Activated T-cell treated with anti-CD3 and anti-CD28 coated beads, Interleukin-2, amount 50 U/mL, for 4 hours (primary cell): Measurements from ENCODE around the gene MYCBP2. TPM values are rescaled to one million over a fixed set of nuclear protein-coding genes. Genes with fewer than 3 reads are reported as not detected.
A peak's percentile ranks its signal among the peaks of the same experiment; 100 is the strongest.

Experiments used
- ATAC-seq, 2 donors: fragments of 200-7000 bp; cut with Tn5 transposase; one replicate each; pipeline ENCODE4 v1.10.0; 2021
- DNase-seq: peaks from one replicate; pipeline ENCODE4 v3.0.0-alpha.2; 2020
- H3K27me3 Mint-ChIP-seq: one replicate; pipeline ENCODE4 v1.8.0; 2021; ENCODE audit warnings: low read depth, mixed read lengths
- H3K36me3 Mint-ChIP-seq: one replicate; pipeline ENCODE4 v1.8.0; 2022; ENCODE audit warnings: mixed read lengths; ENCODE audit not compliant: insufficient read depth
- H3K4me1 Mint-ChIP-seq: one replicate; pipeline ENCODE4 v1.8.0; 2021; ENCODE audit warnings: low read depth, mixed read lengths
- H3K4me3 Mint-ChIP-seq: one replicate; pipeline ENCODE4 v1.8.0; 2021; ENCODE audit warnings: mild to moderate bottlenecking, moderate library complexity, mixed read lengths
- H3K9me3 Mint-ChIP-seq: one replicate; pipeline ENCODE4 v1.8.0; 2021; ENCODE audit warnings: mixed read lengths
- total RNA-seq, 3 donors: library from RNA; stranded (reverse); gene quantifications; one replicate each; pipeline ENCODE4 v1.2.1, GENCODE V29; 2021

Gene MYCBP2
- total RNA-seq, 3 donors from 2014 or later = 81.1 to 96.0 (median 88.3) TPM

DNA sequence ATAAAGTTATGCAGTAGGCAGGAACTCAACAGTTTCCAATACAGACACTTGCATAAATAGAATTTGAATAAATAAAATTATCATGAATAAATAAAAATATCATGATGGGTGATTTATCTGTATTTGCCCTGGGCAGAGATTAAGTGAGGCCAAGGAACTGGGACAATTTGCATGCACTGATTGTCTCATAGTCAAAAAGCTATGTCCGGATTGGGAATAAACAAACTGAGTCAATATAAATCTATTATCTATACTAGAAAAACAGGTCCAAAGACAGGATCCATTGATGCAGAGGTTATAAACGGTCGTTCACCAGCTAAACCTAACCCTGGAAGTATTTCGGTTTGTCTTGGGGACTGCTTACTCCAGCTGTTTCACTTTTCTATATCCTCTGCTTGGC lies 273.7 kb downstream of the MYCBP2 start:
- no peaks in the 10 kb centered on the region for H3K4me1 Mint-ChIP-seq
- no peak overlapping the region for H3K4me3 Mint-ChIP-seq
- H3K9me3 Mint-ChIP-seq = no peaks in the 10 kb centered on the region
- H3K27me3 Mint-ChIP-seq = no peaks in the 10 kb centered on the region
- DNase-seq = no peak
- no peak for ATAC-seq
- peaks cover 60% of the 10 kb centered on the region for H3K36me3 Mint-ChIP-seq

DNA sequence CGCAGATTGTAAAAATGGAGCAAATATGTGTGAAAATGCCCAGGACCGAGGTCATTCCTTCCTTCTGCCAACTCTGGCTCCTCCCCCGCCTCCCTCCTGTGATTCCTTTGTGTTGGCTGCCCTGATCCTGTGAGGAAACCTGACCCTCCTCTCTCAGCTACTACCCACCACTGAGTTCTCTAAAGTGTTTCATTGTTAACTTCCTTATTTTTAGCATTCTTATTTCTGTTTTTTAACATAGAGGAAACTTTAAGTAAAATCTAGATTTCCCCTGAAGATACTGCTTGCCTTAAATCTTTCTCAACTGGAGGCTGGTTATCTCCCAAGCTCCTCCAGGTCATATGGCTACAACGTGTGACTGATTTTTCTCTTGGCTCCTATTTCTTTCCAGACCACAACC lies 278.2 kb downstream of the MYCBP2 start:
- H3K36me3 Mint-ChIP-seq = peaks cover 56% of the 10 kb centered on the region
- DNase-seq (no peak), ATAC-seq (no peak)
- H3K27me3 Mint-ChIP-seq = no peaks in the 10 kb centered on the region
- H3K9me3 Mint-ChIP-seq = no peaks in the 10 kb centered on the region
- H3K4me3 Mint-ChIP-seq = no peak overlapping the region
- no peaks in the 10 kb centered on the region for H3K4me1 Mint-ChIP-seq

DNA sequence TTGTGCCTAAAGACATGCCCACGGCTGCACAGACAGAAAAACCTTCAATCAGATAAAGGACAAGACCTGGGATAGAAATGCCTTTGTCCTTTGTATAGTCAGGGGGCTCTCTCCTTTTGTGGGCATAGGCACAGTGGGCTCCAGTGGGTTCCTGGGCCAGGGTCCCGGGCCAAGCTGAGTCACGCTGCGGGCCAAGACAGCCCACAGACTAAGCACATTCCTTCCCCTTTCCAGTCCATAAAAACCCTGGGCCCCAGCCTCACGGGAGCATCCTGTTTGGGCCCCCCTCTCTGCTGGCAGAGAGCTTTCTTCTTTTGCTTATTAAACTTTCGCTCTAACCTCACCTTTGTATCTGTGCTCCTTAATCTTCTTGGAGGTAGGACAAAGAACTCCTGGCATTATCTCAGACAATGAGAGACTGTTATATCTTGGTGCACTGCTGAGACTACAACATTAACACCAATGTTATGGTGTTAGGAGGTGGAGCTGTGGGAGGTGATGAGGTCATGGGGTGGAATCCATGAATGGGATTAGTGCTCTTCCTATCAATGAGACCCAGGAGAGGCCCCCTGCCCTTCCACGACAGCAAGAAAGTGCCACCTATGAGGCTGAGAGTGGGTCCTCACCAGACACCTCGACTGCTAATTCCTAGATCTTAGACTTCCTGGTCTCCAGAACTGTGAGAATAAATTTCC lies 279.1 kb downstream of the MYCBP2 start:
- ATAC-seq (no peak), DNase-seq (no peak)
- Mint-ChIP-seq H3K36me3 (peaks cover 57% of the 10 kb centered on the region), H3K27me3 (no peaks in the 10 kb centered on the region), H3K4me3 (no peak overlapping the region), H3K9me3 (no peaks in the 10 kb centered on the region), H3K4me1 (peaks cover 4% of the 10 kb centered on the region)

DNA sequence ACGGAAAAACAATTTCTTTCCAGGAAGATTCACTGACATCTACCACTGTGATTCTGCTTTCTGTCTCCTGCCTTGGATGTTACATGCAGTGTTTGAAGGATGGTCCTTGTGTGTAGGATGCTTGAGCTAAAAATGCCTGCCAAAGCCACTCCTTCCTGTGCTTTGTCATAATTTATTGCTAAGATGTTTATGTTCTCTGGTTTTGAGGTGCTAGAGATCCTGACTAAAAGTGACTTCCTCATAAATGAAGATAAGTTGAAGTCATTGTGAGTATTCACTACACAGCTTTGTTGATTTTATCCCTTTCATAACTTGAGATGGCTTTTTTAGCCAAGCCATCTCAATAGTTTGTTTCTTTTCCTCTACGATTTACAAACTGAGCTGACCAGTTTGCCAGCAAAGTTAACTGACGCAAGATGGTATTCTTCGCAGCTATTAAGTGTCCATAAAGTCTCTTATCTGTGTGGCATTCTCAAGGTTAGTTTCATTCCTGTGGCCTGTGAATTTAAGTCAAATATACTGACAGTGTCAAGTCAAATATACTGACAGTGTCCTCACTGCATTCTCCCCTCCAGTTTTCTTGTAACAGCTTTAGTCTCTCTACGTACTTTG lies 284.2 kb downstream of the MYCBP2 start:
- H3K4me3 Mint-ChIP-seq = no peak overlapping the region
- DNase-seq = no peak
- no peaks in the 10 kb centered on the region for H3K9me3 Mint-ChIP-seq
- H3K27me3 Mint-ChIP-seq = no peaks in the 10 kb centered on the region
- peaks cover 24% of the 10 kb centered on the region for H3K36me3 Mint-ChIP-seq
- no peak for ATAC-seq
- H3K4me1 Mint-ChIP-seq = peaks cover 4% of the 10 kb centered on the region

DNA sequence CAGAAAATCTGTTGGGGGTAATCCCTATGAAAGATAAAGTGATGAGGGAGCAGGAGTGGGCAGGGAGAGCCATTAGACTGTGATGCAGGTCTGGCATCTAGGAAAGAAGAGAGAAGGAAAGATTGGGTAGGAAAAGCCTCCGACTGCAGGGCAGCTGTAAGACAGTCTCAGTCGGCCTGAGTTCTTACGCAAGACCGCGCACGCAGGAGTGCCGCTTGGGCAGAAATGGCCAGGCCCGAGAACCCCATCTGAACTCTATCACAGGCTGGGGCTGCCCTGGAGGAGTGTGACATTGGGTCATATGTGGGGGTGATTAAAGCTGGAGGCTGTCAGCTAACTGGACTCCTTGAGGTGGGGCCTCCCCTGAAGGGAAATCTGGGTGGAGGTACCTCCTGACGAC lies 286.1 kb downstream of the MYCBP2 start:
- Mint-ChIP-seq H3K4me3 (no peak overlapping the region), H3K9me3 (no peaks in the 10 kb centered on the region), H3K27me3 (no peaks in the 10 kb centered on the region), H3K4me1 (peaks cover 4% of the 10 kb centered on the region), H3K36me3 (peaks cover 10% of the 10 kb centered on the region)
- ATAC-seq = no peak
- no peak for DNase-seq

DNA sequence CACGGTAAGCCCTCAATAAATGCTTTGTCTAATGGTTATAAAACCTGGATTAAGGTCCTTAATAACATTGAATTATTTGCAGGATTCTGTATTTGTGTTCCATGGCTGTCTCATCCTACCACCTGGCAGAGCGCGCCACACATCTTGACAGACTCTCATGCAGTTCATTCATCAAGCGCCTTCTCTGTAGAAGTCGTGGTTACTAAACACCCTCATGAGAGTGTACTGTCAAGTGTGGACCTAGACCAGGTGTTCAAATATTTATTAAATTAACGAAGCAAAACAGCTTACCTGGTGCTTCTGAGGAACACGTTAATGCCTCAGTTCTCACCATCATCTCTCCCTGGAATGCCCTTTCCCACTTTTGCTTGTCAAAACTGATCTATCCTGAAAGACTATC lies 286.8 kb downstream of the MYCBP2 start:
- Mint-ChIP-seq H3K4me1 (peaks cover 4% of the 10 kb centered on the region), H3K27me3 (no peaks in the 10 kb centered on the region), H3K9me3 (no peaks in the 10 kb centered on the region), H3K4me3 (no peak overlapping the region), H3K36me3 (peaks cover 9% of the 10 kb centered on the region)
- DNase-seq (no peak), ATAC-seq (no peak)

DNA sequence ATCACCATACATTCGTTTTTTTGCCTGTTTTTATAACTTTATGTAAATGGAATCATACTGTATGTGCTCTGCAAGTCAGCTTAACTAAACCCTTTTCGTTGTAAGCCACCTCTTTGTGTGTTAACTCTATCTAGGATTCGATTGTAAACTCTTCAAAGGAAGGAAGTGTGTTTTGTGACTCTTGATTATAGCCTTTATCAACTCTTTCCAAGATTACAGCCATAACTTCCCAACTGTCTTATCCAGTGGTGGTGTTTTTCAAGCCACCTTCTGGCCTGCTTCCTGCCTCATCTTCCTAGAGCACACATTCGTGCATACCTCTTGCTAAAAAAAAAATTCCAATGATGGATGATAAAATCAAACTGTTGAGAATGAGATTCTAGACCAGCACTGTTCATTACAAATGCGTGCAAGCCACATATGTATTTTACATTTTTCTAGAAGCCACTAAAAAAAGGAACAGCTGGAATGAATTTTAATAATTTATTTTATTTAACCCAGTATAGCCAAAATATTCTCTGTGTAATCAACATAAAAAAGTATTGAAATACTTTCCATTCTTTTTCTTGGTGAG lies 287.9 kb downstream of the MYCBP2 start:
- H3K36me3 Mint-ChIP-seq = peaks cover 2% of the 10 kb centered on the region
- ATAC-seq (no peak), DNase-seq (no peak)
- H3K4me3 Mint-ChIP-seq = no peak overlapping the region
- peaks cover 7% of the 10 kb centered on the region for H3K4me1 Mint-ChIP-seq
- no peaks in the 10 kb centered on the region for H3K27me3 Mint-ChIP-seq
- H3K9me3 Mint-ChIP-seq = no peaks in the 10 kb centered on the region

DNA sequence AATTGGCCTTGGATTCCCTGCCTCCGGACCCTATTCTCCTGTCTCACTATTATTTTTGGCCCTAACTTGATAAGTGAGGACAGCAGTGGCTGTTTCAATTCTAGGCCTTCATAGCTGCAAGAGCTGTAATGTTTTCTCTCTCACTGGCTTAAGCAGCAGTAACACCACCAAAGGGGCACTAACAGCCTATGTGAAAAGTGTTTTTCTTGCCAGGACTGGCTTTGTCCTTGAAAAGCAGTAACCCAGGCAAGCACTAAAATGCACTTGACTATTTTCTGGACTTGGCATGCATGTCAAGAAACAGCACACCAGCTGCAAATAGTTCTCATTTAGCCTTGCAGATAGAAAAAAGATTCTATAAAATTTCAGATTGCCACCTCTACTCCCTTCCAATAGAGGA lies 290.6 kb downstream of the MYCBP2 start:
- H3K9me3 Mint-ChIP-seq = no peaks in the 10 kb centered on the region
- H3K27me3 Mint-ChIP-seq = no peaks in the 10 kb centered on the region
- ATAC-seq (no peak), DNase-seq (no peak)
- H3K4me1 Mint-ChIP-seq = peaks cover 5% of the 10 kb centered on the region
- no peaks in the 10 kb centered on the region for H3K36me3 Mint-ChIP-seq
- no peak overlapping the region for H3K4me3 Mint-ChIP-seq

DNA sequence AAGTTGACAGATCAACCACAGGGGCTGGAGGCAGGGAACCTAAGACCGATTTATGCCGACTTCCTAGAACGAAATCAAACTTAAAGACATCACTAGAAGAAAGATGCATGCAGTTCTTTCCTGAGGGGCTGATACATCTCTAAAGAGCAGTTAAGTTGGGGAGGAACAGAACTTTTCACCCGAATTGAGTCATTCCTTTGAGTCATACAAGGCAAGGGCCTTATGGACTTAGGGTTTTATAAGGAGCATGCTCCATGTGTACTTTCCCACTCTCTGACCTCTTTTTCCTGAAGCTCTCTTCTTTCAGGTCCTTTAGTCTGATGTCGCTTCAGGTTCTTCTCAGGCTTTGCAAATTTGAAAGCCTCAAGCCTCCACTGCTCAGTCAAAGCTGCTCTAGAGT lies 292.0 kb downstream of the MYCBP2 start:
- DNase-seq (no peak), ATAC-seq (no peak)
- no peak overlapping the region for H3K4me3 Mint-ChIP-seq
- H3K27me3 Mint-ChIP-seq = peaks cover under 1% of the 10 kb centered on the region
- peaks cover 5% of the 10 kb centered on the region for H3K4me1 Mint-ChIP-seq
- H3K9me3 Mint-ChIP-seq = no peaks in the 10 kb centered on the region
- H3K36me3 Mint-ChIP-seq = no peaks in the 10 kb centered on the region

DNA sequence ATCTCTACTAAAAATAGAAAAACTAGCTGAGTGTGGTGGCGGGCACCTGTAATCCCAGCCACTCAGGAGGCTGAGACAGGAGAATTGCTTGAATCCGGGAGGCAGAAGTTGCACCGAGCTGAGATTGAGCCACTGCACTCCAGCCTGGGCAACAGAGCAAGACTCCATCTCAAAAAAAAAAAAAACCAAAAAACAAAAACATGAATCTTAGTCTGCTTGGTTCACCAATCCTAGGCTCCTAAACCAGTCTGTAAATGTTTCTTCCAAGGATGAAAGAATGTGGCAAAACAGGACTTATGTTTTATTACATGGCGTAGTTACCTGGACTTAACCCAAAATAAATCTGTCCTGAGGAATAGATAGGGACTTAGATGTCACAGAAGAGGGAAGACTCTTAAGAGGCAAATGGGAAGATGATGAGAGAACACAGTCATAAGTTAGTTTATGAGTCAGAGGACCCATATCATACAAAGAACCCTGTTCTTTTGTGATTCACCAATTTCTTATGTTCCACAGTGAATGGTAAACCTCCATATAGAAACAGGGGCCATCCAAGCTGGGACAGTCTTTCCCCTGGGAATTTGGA lies 293.1 kb downstream of the MYCBP2 start:
- H3K4me1 Mint-ChIP-seq = peaks cover 5% of the 10 kb centered on the region
- H3K27me3 Mint-ChIP-seq = peaks cover 2% of the 10 kb centered on the region
- H3K36me3 Mint-ChIP-seq = no peaks in the 10 kb centered on the region
- DNase-seq = no peak
- peak; percentile 85 to 90 for ATAC-seq
- H3K4me3 Mint-ChIP-seq = no peak overlapping the region
- H3K9me3 Mint-ChIP-seq = no peaks in the 10 kb centered on the region

DNA sequence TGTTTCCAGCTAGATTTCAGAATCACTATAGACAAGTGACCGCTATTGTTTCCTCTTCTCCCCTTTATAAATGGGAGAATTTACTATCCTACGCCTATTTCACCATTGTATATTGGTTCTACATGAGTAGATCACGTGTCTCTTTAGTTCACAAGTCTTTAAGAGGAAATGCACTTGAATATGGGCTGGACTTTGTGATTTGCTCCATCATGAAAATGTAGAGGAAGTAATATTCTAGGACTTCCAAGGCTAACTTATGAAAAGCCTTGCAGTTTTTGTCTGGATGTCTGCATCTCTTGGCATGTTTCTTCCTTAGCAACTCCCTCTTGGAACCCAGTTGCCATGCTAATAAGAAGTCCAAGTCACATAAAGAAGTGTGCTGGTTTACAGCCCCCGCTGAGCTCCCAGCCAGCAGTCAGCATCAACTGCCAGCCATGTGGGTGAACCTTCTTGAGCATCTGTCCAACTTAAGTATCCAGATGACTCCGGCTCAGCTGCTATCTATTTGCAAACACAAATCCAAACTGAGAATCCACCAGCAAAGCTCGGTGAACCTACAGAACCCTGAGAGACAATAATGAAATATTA lies 295.1 kb downstream of the MYCBP2 start:
- Mint-ChIP-seq H3K27me3 (peaks cover 2% of the 10 kb centered on the region), H3K4me3 (no peak overlapping the region), H3K4me1 (peaks cover 17% of the 10 kb centered on the region), H3K36me3 (no peaks in the 10 kb centered on the region), H3K9me3 (no peaks in the 10 kb centered on the region)
- ATAC-seq (no peak), DNase-seq (no peak)

DNA sequence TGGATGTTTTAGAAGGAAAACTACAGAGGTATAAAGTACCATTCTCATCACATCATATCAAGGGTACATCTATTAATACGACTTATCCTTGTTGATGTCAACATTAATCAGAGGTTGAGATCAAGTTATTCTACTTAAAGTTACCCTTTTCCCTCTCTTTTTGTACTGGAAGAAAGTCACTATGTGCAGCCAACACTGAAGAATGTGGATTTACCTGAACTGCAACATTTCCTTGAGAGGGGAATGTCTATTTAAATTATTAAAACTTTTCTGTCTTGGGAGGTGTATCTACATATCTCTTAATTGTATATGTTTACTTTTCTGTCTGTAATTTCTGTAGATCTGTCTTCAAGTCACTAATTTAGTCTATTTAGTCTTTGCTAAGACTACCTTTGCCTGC lies 297.5 kb downstream of the MYCBP2 start:
- no peaks in the 10 kb centered on the region for H3K36me3 Mint-ChIP-seq
- H3K4me3 Mint-ChIP-seq = no peak overlapping the region
- peaks cover 30% of the 10 kb centered on the region for H3K4me1 Mint-ChIP-seq
- no peaks in the 10 kb centered on the region for H3K9me3 Mint-ChIP-seq
- peaks cover 2% of the 10 kb centered on the region for H3K27me3 Mint-ChIP-seq
- ATAC-seq (no peak), DNase-seq (no peak)

DNA sequence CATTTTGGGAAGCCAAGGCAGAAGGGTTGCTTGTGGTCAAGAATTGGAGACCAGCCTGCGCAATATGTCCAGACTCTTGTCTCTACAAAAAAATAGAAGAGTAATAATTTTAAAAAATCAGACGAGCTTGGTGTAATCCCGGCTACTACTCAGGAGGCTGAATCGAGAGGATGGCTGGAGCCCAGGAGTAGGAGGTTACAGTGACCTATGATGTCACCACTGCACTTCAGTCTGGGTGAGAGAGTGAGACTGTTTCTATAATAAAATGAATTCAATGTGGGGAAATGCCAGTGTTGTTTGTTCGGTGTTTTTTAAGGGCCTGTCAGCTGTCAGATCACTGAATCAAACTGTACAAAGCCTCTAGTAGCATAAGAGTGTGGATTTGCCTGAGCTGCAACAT lies 298.7 kb downstream of the MYCBP2 start:
- peaks cover 36% of the 10 kb centered on the region for H3K4me1 Mint-ChIP-seq
- DNase-seq (no peak), ATAC-seq (no peak)
- H3K4me3 Mint-ChIP-seq = peak overlapping the region; percentile 86
- no peaks in the 10 kb centered on the region for H3K9me3 Mint-ChIP-seq
- peaks cover 2% of the 10 kb centered on the region for H3K27me3 Mint-ChIP-seq
- H3K36me3 Mint-ChIP-seq = peaks cover under 1% of the 10 kb centered on the region

DNA sequence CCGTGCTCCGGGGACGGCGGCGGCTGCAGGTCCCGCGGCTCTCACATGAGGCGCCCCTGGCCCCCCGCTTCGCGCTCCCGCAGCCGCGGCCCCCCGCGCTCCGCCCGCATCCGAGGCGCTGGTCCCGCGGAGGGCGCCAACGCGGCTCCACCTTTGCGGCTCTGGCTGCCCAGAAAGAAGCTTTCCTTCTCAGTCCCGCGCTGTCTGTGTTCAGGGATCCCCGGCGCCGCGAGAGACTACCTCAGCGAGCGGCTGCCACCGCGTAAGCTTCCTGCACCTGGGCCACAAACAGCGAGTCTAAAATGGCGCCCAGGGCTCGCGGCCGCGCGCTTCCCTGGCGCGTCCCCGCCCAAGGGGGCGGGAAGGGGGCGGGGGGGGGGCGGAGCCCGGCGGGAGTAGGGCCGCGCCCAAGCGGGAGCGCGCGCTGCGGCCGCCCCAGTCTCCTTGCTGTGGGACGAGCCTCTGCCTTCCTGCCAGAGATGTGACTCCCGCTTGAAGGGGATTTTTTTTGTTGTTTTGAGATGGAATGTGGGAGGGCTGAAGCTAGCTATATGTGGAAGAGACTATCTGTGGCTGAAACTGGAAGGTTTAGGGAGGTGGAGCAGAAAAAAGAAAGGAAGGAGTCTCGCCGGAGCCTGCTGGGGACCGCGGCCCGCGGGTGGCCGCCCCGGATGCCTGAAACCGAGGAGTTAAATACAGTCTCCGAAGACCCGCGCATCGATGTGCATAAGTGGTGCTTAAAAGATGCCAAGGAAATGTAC lies 299.9 kb downstream of the MYCBP2 start, which contains the start of gene FBXL3:
TSS of gene FBXL3 (minus strand) at position 299 of the 761 bp plus-strand sequence. CDS start 5,299 bp downstream, outside the sequence.
- peaks cover 2% of the 10 kb centered on the region for H3K27me3 Mint-ChIP-seq
- ATAC-seq = peak; percentile 70 to 73
- peaks cover 4% of the 10 kb centered on the region for H3K36me3 Mint-ChIP-seq
- peak within 1 kb of the TSS; percentile 96 for H3K4me3 Mint-ChIP-seq
- DNase-seq = peak; percentile 74
- H3K9me3 Mint-ChIP-seq = no peaks in the 10 kb centered on the region
- peaks cover 48% of the 10 kb centered on the region for H3K4me1 Mint-ChIP-seq
